T-helper 2 cell treated with Interferon-gamma antibody and Interleukin-4, amounts not matched to agents 100 ng/mL and 5 ng/mL, for 36 hours (primary cell): ENCODE measurements around the gene BST2. TPM values are rescaled to one million over a fixed set of nuclear protein-coding genes. Genes with fewer than 3 reads are reported as not detected.

Source experiments
- total RNA-seq: library from RNA; stranded (reverse); gene quantifications from 2 replicates; pipeline ENCODE4 v1.2.3, GENCODE V29; 2022

Gene BST2
- total RNA-seq, 1 donor from 2014 or later, result 159 TPM

Other genes with a start within 250 kb of the BST2 start
- gene USE1, start 190.3 kb downstream of the BST2 start, total RNA-seq, result 25.3 and 27.5 TPM in 2 replicates
- gene OCEL1, start 179.4 kb downstream of the BST2 start, total RNA-seq, result 17.2 and 22.6 TPM in 2 replicates
- gene NR2F6, start 159.7 kb downstream of the BST2 start, total RNA-seq, result 6.2 and 6.3 TPM in 2 replicates
- gene USHBP1, start 140.9 kb downstream of the BST2 start, total RNA-seq, result 0.25 and 0.36 TPM in 2 replicates
- 116 and 118 TPM in 2 replicates for gene BABAM1, start 138.2 kb downstream of the BST2 start, total RNA-seq
- 6.8 and 7.3 TPM in 2 replicates for gene ANKLE1, start 123.7 kb downstream of the BST2 start, total RNA-seq
- gene ABHD8, start 102.2 kb downstream of the BST2 start, total RNA-seq, result 7.2 and 9.2 TPM in 2 replicates
- gene MRPL34, start 99.8 kb downstream of the BST2 start, total RNA-seq, result 76.1 and 77.8 TPM in 2 replicates
- 33.7 and 39.6 TPM in 2 replicates for gene DDA1, start 96.1 kb downstream of the BST2 start, total RNA-seq
- gene ANO8, start 70.8 kb downstream of the BST2 start, total RNA-seq, result 13.4 TPM in 2 replicates
- gene GTPBP3, start 68.1 kb downstream of the BST2 start, total RNA-seq, result 42.4 and 43.5 TPM in 2 replicates
- gene PLVAP, start 28.3 kb downstream of the BST2 start, total RNA-seq, result not detected in 2 replicates
- gene CCDC194, start 11.4 kb downstream of the BST2 start, total RNA-seq, result 3.4 and 4.0 TPM in 2 replicates
- gene MVB12A, start 14.4 kb upstream of the BST2 start, total RNA-seq, result 36.4 and 38.5 TPM in 2 replicates
- gene TMEM221, start 43.0 kb upstream of the BST2 start, total RNA-seq, result not detected in 2 replicates
- not detected in 2 replicates for gene NXNL1, start 55.3 kb upstream of the BST2 start, total RNA-seq
- gene SLC27A1, start 64.9 kb upstream of the BST2 start, total RNA-seq, result 1.7 and 1.8 TPM in 2 replicates
- 87.2 and 88.2 TPM in 2 replicates for gene PGLS, start 106.0 kb upstream of the BST2 start, total RNA-seq
- 55.9 and 61.7 TPM in 2 replicates for gene COLGALT1, start 150.0 kb upstream of the BST2 start, total RNA-seq